ENCODE results near the gene HOXD12. TPM values are rescaled to one million over a fixed set of nuclear protein-coding genes. Genes with fewer than 3 reads are reported as not detected.
A peak's percentile ranks its signal among the peaks of the same experiment; 100 is the strongest.

The HOXD12 gene
- total RNA-seq, 1 experiment from 2014 or later: 0.58 TPM

- H3K4me3 ChIP-seq (ENCODE audit: low read depth, low read length, poor library complexity, severe bottlenecking): peak overlapping the region; percentile 73
- DNase-seq (ENCODE audit: low spot score): peak; percentile 84
- no peak for TF ChIP-seq EZH2 (IDR thresholded peaks at IDR 0.05; ENCODE audit: borderline replicate concordance, low read depth, low read length, poor library complexity, severe bottlenecking)
- TF ChIP-seq CTCF (conservative IDR thresholded peaks at IDR 0.05; ENCODE audit: low read depth, low read length): peak; percentile 23; the same call in 1 of the 2 replicates
- intact Hi-C loops (cut with micrococcal nuclease; ENCODE audit: unreplicated experiment): no loop called here
- H3K4me1 ChIP-seq (ENCODE audit: insufficient read depth, low read length, poor library complexity, severe bottlenecking): peaks cover 29% of the 10 kb centered on the region
- H3K9me3 ChIP-seq (ENCODE audit: low read depth, low read length, poor library complexity, severe bottlenecking): no peaks in the 10 kb centered on the region
- ChIA-PET CTCF (interaction anchor here (0.6 to 1.0 kb wide), 5 partner anchors 7 to 987 kb away, joined by 3 to 8 read pairs (median 4); no protein-coding TSS in a partner anchor), POLR2A (ENCODE audit: low non-redundant PET) (interaction anchor here (0.5 to 1.0 kb wide), 2 partner anchors 552 to 1142 kb away, joined by 3 to 17 read pairs; no protein-coding TSS in a partner anchor)
- peaks cover 7% of the 10 kb centered on the region for H3K36me3 ChIP-seq (ENCODE audit: insufficient read depth, low read length, poor library complexity, severe bottlenecking)
- no TSS peak for BruUV-seq (replicated peaks)
- H3K27ac ChIP-seq (ENCODE audit: low read depth, low read length, poor library complexity, severe bottlenecking): peak overlapping the region; percentile 94
- H3K27me3 ChIP-seq (replicated peaks; ENCODE audit: insufficient read depth, low read depth, low read length, poor library complexity): no peaks in the 10 kb centered on the region
Observed at GRCh38 chr2:176104316-176105077, 4.9 kb downstream of the HOXD12 start.

GRCh38 chr2:176105078-176105729 is 5.6 kb downstream of the HOXD12 start:
- Histone ChIP-seq H3K9me3 (ENCODE audit: low read depth, low read length, poor library complexity, severe bottlenecking) (no peaks in the 10 kb centered on the region), H3K4me1 (ENCODE audit: insufficient read depth, low read length, poor library complexity, severe bottlenecking) (peaks cover 29% of the 10 kb centered on the region), H3K36me3 (ENCODE audit: insufficient read depth, low read length, poor library complexity, severe bottlenecking) (peaks cover 15% of the 10 kb centered on the region), H3K4me3 (ENCODE audit: low read depth, low read length, poor library complexity, severe bottlenecking) (peak overlapping the region; percentile 73), H3K27me3 (replicated peaks; ENCODE audit: insufficient read depth, low read depth, low read length, poor library complexity) (no peaks in the 10 kb centered on the region), H3K27ac (ENCODE audit: low read depth, low read length, poor library complexity, severe bottlenecking) (peak overlapping the region; percentile 94)
- peak; percentile 86 for DNase-seq (ENCODE audit: low spot score)
- ChIA-PET POLR2A (ENCODE audit: low non-redundant PET) (interaction anchor here (0.5 to 1.0 kb wide), 2 partner anchors 551 to 1141 kb away, joined by 3 to 17 read pairs; no protein-coding TSS in a partner anchor), CTCF (interaction anchor here (0.6 to 1.0 kb wide), 2 partner anchors 8 to 547 kb away, joined by 3 to 4 read pairs; no protein-coding TSS in a partner anchor)
- intact Hi-C loops (cut with micrococcal nuclease; ENCODE audit: unreplicated experiment): no loop called here
- no TSS peak for BruUV-seq (replicated peaks)
- TF ChIP-seq CTCF (conservative IDR thresholded peaks at IDR 0.05; ENCODE audit: low read depth, low read length): no peak
- no peak for TF ChIP-seq EZH2 (IDR thresholded peaks at IDR 0.05; ENCODE audit: borderline replicate concordance, low read depth, low read length, poor library complexity, severe bottlenecking)

- Histone ChIP-seq H3K4me3 (ENCODE audit: low read depth, low read length, poor library complexity, severe bottlenecking) (peak overlapping the region; percentile 73), H3K27me3 (replicated peaks; ENCODE audit: insufficient read depth, low read depth, low read length, poor library complexity) (no peaks in the 10 kb centered on the region), H3K4me1 (ENCODE audit: insufficient read depth, low read length, poor library complexity, severe bottlenecking) (peaks cover 26% of the 10 kb centered on the region), H3K9me3 (ENCODE audit: low read depth, low read length, poor library complexity, severe bottlenecking) (no peaks in the 10 kb centered on the region), H3K27ac (ENCODE audit: low read depth, low read length, poor library complexity, severe bottlenecking) (peak overlapping the region; percentile 94), H3K36me3 (ENCODE audit: insufficient read depth, low read length, poor library complexity, severe bottlenecking) (peaks cover 22% of the 10 kb centered on the region)
- intact Hi-C loops (cut with micrococcal nuclease; ENCODE audit: unreplicated experiment): no loop called here
- ChIA-PET POLR2A (ENCODE audit: low non-redundant PET) (interaction anchor here (0.7 to 0.9 kb wide), 2 partner anchors 8 to 9 kb away, joined by 3 to 5 read pairs; no protein-coding TSS in a partner anchor), CTCF (interaction anchor here (0.7 kb wide), 1 partner anchor 21 kb away, joined by 3 read pairs; no protein-coding TSS in a partner anchor)
- DNase-seq (ENCODE audit: low spot score): peak; percentile 59
- TF ChIP-seq CTCF (conservative IDR thresholded peaks at IDR 0.05; ENCODE audit: low read depth, low read length): no peak
- TF ChIP-seq EZH2 (IDR thresholded peaks at IDR 0.05; ENCODE audit: borderline replicate concordance, low read depth, low read length, poor library complexity, severe bottlenecking): no peak
- BruUV-seq (replicated peaks): no TSS peak
Observed at GRCh38 chr2:176105730-176106580, 6.4 kb downstream of the HOXD12 start.
